GM18873 (cell line): ENCODE measurements around the gene FHL1.
"Not testable (repeated sequence)": the region's sequence is repeated elsewhere in the genome, so short reads cannot be mapped to it uniquely, and the experiment has no call there.

Experiments used
- ATAC-seq: cut with Tn5 transposase; IDR thresholded peaks from one replicate; pipeline ENCODE4 v1.9.1; 2021; ENCODE audit warnings: mild to moderate bottlenecking, moderate library complexity, moderate number of reproducible peaks; ENCODE audit not compliant: unreplicated experiment, low FRiP score

The FHL1 gene

DNA sequence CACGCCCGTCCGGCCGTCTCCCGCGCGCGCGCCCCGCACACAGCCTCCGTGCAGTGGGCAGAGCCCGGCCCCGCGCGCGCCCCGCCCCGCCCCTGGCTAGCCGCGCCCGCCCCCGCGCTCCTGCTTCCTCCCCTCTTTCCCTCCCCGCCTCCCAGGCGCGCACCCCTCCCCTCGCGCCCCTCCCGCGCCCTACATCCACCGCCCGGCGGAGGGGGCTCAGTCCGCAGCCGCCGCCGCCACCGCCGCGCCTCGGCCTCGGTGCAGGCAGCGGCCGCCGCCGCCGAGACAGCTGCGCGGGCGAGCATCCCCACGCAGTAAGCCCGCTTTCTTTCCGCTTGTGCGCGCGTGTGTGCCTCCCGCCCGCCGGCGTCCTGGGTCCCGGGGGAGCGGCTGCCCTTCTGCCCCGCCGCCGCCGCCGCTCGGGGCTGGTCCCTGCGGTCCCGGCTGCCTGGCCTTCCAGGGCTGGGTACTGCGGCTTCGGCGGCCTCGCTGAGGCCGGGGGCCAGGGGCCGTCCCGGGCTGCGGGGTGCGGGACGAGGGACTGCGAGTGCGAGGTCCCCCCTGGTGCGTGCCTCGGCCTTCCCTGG is at the start of gene FHL1:
FHL1 (plus strand) TSS at position 219 of the 587 bp plus-strand sequence.
- ATAC-seq, result no peak

- ATAC-seq, result no peak
Observed at GRCh38 chrX:136097871-136098805, 49.2 kb upstream of the FHL1 start.

GRCh38 chrX:136104936-136105335 is 42.4 kb upstream of the FHL1 start:
- ATAC-seq, result no peak

DNA sequence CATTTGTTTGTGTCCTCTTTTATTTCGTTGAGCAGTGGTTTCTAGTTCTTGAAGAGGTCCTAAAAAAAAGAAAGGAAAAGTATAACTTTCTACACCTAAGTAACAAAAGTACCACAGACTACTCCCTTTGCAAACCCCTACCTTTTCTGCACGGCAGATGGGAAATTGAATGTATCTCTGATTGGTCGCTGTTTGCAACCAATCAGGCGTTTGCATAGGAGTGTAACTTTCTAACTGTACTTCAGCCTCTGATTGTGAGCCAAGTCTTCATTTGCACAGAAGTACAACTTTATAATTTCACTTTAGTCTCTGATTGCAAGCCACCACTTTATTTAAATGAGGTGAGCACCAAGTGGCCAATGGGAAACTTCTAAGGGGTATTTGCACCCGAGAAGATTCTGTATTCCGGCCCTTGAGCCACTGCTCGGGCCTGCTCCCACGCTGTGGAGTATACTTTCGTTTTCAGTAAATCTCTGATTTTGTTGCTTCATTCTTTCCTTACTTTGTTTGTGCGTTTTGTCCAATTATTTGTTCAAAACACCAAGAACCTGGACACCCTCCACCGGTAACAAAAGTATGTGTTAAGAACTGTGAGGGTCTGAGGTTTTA is 40.3 kb upstream of the FHL1 start:
- ATAC-seq, result no peak

GRCh38 chrX:136108905-136109304 is 38.4 kb upstream of the FHL1 start:
- ATAC-seq, result not testable (repeated sequence)

DNA sequence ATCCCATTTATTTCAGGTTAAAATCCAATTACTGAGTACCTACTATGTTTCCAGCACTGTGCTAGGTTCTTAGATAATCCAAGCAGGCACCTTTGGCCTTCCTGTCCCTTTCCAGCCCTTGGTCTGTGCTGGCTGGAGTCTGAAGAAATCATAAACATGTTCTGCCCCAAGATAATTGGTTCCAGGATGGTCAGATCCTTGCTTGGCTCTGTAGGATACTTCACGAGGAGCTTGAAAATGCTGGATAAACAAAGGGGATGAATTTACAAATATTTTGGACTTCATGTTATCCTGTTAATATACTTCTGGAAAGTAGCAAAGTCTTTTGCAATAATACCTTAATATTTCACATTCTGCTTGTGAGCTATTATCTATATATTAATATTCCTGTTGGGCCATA is 35.0 kb upstream of the FHL1 start:
- ATAC-seq, result no peak

- ATAC-seq, result no peak
Observed at GRCh38 chrX:136112778-136113177, 34.6 kb upstream of the FHL1 start.

DNA sequence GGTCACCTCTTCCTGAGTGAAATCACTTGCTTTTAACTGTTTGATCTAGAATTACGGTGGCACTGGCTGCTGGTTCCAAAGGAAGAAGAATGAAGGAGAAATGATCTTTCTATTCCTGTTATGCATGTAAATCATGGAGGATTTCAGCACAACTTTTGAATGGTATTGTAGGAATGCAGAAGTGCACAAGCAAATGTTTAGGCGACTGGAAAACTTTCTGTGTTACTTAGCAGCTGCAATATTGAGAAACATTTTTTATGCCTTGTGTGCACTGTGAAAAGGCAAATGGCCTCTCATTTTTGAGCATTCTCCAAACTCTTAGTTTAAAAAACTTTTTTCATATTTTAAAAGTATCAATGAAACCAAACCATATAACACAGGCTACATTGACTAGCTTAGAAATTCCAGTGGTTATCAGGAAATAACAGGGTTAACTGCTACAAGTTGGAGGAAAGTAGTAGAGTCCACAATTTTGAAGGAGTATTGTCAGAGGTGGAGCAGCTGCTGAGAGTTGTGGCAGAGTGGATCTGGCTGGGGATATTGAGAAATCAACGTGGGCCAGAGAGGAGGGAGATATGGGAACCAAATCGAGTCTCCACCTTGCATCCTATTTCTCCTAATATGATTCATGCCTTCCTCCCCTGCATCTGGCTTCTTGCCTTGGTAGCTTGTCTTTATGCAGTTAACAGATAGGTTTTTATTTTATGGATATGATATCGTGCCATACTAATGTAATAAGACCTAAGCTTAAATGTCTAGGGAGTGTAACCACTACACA is 32.0 kb upstream of the FHL1 start:
- no peak for ATAC-seq

DNA sequence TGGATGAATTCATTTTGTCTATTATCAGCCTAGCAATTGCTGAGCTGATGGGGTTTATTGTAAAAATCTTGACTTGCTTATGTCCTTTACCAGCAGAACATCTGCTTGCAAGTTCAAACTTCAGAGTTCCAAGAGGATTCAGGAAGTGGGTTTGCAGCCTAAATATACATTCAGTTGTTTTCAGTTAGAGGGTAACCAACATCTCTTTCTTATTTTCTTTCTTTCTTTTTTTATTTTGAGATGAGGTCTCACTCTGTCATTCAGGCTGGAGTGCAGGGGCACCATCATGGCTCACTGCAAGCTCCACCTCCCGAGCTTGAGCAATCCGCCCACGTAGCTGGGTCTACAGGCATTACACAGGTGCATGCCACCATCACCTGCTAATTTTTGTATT is 31.4 kb upstream of the FHL1 start:
- ATAC-seq, result no peak

GRCh38 chrX:136121788-136122187 is 25.5 kb upstream of the FHL1 start:
- ATAC-seq, result no peak

DNA sequence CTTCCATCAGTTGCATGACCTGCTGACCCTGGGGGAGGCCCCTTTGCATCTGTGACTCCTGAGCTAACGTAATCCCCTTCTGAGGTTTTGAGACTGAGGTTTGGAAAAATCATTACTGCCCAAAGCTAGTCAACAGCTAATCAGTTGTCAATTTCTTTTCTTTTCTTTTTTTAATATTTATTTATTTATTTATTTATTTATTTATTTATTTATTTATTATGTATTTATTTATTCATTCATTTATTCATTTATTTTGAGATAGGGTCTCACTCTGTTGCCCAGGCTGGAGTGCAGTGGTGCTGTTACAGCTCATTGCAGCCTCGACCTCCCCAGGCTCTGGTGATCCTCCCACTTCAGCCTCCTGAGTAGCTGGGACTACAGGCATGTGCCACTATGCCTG is 25.1 kb upstream of the FHL1 start:
- ATAC-seq, result no peak

DNA sequence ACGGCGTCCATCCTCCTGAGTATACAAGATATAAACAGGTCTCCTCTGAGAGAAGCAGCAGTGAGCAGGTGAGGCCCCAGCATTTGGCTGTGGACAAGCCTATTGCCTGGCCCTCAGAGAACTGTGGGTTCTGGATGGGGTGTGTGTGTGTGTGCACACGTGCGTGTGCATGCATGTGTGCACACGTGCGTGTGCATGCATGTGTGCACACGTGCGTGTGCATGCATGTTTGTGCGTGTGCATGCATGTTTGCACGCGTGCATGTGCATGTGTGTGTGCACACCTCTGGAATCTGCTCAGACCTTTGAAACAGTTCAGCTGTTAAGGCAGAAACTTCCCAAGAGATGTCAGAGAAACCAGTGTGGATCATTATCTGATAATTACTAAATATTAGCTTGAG is 22.2 kb upstream of the FHL1 start:
- ATAC-seq, result no peak

DNA sequence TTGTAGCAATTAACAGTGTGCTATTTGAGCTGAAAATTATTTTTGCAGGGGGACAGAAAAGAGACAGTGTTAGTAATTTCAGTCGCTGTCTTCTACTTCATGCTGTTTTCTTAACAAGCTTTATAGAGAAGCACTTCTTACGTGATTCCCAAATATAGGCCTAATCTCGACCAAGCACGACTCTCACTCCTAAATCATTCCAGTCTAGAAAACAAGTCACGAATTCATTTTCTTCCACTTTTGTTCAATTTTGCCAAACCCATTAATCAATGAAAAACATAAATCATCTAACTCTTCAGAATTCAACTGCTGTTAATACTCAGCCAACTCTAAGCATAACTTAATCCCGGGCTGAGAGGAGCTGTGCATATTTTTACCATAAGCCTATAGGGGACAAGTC is 21.0 kb upstream of the FHL1 start:
- no peak for ATAC-seq

GRCh38 chrX:136126872-136127406 is 20.4 kb upstream of the FHL1 start:
- ATAC-seq, result no peak

DNA sequence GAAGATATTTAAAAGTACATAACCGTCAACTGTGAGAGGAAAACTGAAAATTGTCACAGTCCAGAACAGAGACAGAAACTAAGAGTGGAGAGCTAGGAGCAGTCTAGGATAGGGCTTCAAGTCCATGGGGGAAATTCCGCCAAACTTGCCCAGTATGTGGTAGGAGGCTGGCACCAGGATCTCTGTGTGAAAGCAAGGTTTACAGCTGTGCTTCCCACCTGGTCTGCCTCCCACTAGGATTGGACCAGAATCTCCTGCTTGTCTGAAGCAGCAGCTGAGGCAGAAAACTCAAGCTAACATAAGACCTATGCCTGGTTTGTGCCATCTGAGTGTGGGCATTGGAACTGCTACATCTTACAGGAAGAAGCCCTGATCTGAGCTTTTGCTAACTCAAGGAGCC is 18.6 kb upstream of the FHL1 start:
- no peak for ATAC-seq

GRCh38 chrX:136130931-136131833 is 16.2 kb upstream of the FHL1 start:
- ATAC-seq, result no peak

DNA sequence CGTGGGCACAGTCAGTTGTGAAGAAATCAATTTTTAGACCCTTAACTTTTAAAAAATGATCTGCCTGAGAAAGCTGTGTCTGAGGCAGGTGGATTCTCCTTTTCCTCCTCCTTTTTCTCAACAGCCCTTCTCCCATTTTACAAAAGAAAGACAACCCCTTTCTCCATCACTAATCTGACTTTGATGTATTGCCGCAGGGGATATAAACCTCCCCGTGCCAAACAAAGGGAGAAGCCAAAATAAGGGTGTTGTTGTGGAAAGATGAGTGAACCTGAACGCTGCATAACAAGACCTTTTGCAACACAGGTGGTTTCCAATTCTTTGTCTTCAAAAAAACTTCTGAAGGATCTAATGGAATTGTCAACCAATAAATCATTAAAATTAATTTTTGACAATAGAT is 8.4 kb upstream of the FHL1 start:
- ATAC-seq, result no peak

- no peak for ATAC-seq
Observed at GRCh38 chrX:136141569-136141968, 5.8 kb upstream of the FHL1 start.

GRCh38 chrX:136142592-136142991 is 4.7 kb upstream of the FHL1 start:
- ATAC-seq, result no peak

DNA sequence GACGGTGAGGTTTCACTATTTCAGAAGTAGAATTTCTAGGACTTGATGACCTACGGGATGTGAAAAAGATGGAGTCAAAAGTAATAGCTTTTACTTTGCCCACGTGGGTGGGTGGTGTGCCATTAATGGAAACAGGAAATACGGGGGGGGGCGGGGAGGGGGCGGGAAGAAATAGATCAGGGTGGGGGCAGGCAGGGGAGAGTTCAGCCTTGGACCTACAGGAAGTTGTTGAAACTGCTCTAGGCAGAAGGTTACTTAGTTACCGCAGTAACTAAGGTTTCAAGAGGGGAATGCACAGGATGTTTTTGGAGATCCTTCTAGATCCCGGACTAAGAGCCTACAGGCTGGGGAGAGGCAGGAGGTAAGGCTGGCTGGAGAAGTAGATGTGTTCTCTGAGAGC is 3.6 kb upstream of the FHL1 start:
- no peak for ATAC-seq
